ENCODE results near the gene OLFML2A. TPM values are rescaled to one million over a fixed set of nuclear protein-coding genes. Genes with fewer than 3 reads are reported as not detected.
A peak's percentile ranks its signal among the peaks of the same experiment; 100 is the strongest.

The OLFML2A gene
- total RNA-seq, 1 donor from 2014 or later = 7.0 TPM

GRCh38 chr9:124761710-124762109 lies 15.2 kb upstream of the OLFML2A start:
- Histone ChIP-seq H3K36me3 (ENCODE audit: control insufficient read depth, insufficient read depth, low read length) (no peaks in the 10 kb centered on the region), H3K27me3 (ENCODE audit: control insufficient read depth, insufficient read depth, low read length) (no peaks in the 10 kb centered on the region), H3K4me3 (ENCODE audit: low read depth, low read length) (no peak overlapping the region)
- TF ChIP-seq, protein P1, sequence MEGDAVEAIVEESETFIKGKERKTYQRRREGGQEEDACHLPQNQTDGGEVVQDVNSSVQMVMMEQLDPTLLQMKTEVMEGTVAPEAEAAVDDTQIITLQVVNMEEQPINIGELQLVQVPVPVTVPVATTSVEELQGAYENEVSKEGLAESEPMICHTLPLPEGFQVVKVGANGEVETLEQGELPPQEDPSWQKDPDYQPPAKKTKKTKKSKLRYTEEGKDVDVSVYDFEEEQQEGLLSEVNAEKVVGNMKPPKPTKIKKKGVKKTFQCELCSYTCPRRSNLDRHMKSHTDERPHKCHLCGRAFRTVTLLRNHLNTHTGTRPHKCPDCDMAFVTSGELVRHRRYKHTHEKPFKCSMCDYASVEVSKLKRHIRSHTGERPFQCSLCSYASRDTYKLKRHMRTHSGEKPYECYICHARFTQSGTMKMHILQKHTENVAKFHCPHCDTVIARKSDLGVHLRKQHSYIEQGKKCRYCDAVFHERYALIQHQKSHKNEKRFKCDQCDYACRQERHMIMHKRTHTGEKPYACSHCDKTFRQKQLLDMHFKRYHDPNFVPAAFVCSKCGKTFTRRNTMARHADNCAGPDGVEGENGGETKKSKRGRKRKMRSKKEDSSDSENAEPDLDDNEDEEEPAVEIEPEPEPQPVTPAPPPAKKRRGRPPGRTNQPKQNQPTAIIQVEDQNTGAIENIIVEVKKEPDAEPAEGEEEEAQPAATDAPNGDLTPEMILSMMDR (IDR thresholded peaks at IDR 0.05; ENCODE audit: insufficient read depth, low read length, poor library complexity, severe bottlenecking) = no peak
- DNase-seq (ENCODE audit: low read depth) = no peak

DNA sequence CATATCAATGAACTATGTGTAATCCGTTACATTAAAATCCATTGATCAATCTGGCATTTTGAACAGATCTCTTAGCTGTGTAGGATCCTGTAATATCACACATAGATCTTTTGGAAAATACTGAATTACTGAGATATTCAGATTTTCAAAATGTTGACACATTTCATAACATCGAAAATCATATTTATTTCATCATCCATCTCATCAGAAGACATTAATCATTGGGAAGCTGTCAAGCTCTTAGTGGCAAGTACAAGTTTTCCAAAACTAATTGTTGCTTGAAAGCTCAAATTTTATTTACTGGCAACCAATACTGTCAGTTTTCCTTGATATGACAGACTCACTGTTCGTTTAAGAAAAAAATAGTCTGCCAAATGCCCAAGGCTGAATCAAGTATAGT lies 14.3 kb upstream of the OLFML2A start:
- Histone ChIP-seq H3K4me3 (ENCODE audit: low read depth, low read length) (no peak overlapping the region), H3K27me3 (ENCODE audit: control insufficient read depth, insufficient read depth, low read length) (no peaks in the 10 kb centered on the region), H3K36me3 (ENCODE audit: control insufficient read depth, insufficient read depth, low read length) (no peaks in the 10 kb centered on the region)
- no peak for DNase-seq (ENCODE audit: low read depth)
- TF ChIP-seq, protein P1 (IDR thresholded peaks at IDR 0.05; ENCODE audit: insufficient read depth, low read length, poor library complexity, severe bottlenecking) = no peak

DNA sequence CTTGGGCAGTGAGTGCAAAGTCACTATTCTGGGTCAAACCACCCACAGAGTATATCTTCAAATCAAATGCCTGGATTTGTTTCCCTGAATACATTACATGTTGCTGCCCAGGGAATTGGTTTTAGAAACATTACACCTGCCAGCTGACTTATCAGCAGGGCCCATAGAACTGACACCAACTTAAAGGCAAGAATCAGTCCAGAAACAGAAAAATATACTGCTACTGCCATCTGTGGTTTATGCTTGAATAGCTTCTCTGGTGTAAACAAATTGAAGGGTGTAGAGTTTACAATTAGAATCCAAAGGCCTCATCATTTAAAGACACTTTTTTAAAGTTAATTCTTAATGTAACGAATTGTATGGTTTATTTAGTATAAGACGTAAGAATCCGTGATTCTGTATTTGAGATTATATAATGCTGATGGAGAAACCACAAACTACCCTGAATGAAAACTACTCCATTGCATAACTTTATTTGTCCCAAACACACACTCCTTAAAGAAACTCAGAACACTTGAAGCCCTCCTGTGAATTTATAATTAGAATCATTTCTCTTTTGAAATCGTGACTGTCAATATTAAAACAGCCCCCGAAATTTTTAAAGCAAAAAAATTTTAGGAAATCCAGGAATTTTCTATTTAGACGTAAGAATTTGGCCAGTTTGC lies 12.0 kb upstream of the OLFML2A start:
- TF ChIP-seq, protein P1 (IDR thresholded peaks at IDR 0.05; ENCODE audit: insufficient read depth, low read length, poor library complexity, severe bottlenecking) = peak; percentile 2

GRCh38 chr9:124765439-124765835 lies 11.5 kb upstream of the OLFML2A start:
- DNase-seq (ENCODE audit: low read depth) = no peak
- Histone ChIP-seq H3K4me3 (ENCODE audit: low read depth, low read length) (no peak overlapping the region), H3K27me3 (ENCODE audit: control insufficient read depth, insufficient read depth, low read length) (peaks cover 6% of the 10 kb centered on the region), H3K36me3 (ENCODE audit: control insufficient read depth, insufficient read depth, low read length) (no peaks in the 10 kb centered on the region)
- TF ChIP-seq, protein P1 (IDR thresholded peaks at IDR 0.05; ENCODE audit: insufficient read depth, low read length, poor library complexity, severe bottlenecking) = no peak

More for the DNA sequence above, 12.0 kb upstream of the OLFML2A start:
- H3K4me3 ChIP-seq (ENCODE audit: low read depth, low read length) = no peak overlapping the region
- H3K36me3 ChIP-seq (ENCODE audit: control insufficient read depth, insufficient read depth, low read length) = no peaks in the 10 kb centered on the region
- no peak for DNase-seq (ENCODE audit: low read depth)
- H3K27me3 ChIP-seq (ENCODE audit: control insufficient read depth, insufficient read depth, low read length) = peaks cover 1% of the 10 kb centered on the region

- H3K4me3 ChIP-seq (ENCODE audit: low read depth, low read length) = no peak overlapping the region
- TF ChIP-seq, protein P1 (IDR thresholded peaks at IDR 0.05; ENCODE audit: insufficient read depth, low read length, poor library complexity, severe bottlenecking) = no peak
- H3K27me3 ChIP-seq (ENCODE audit: control insufficient read depth, insufficient read depth, low read length) = peaks cover 9% of the 10 kb centered on the region
- H3K36me3 ChIP-seq (ENCODE audit: control insufficient read depth, insufficient read depth, low read length) = no peaks in the 10 kb centered on the region
- DNase-seq (ENCODE audit: low read depth) = no peak
Observed at GRCh38 chr9:124766326-124766725, 10.6 kb upstream of the OLFML2A start.
